MCF 10A (cell line): ENCODE measurements around the gene SLC5A2. TPM values are rescaled to one million over a fixed set of nuclear protein-coding genes. Genes with fewer than 3 reads are reported as not detected.

Experiments
- BruUV-seq: library from RNA; stranded (reverse); fragments of 400-500 nt; replicated peaks from 2 replicates; lab custom pipeline; 2021; lab: Mats Ljungman, UMichigan
- CTCF ChIA-PET: fragments of 300-600 bp; sonication (Branson Sonifier 250); formaldehyde crosslinking; extraction: SDS; loops from one replicate; lab custom pipeline; 2021; ENCODE audit warnings: antibody characterized with exemption, inconsistent platforms; lab: Yijun Ruan, JAX
- POLR2A ChIA-PET: fragments of 300-600, 350-650 bp; sonication (Branson Sonifier 250); formaldehyde crosslinking; extraction: SDS; loops from one replicate; lab custom pipeline; 2020; ENCODE audit warnings: antibody characterized with exemption, inconsistent platforms; lab: Yijun Ruan, JAX
- DNase-seq: peaks from one replicate; pipeline ENCODE4 v3.0.0-alpha.2; 2018; ENCODE audit not compliant: unreplicated experiment
- H3K27ac Mint-ChIP-seq: one replicate; pipeline ENCODE4 v1.8.0; 2022; ENCODE audit warnings: mild to moderate bottlenecking, low read depth, mixed read lengths; ENCODE audit not compliant: unreplicated experiment
- H3K27me3 Mint-ChIP-seq: one replicate; pipeline ENCODE4 v1.8.0; 2022; ENCODE audit warnings: mixed read lengths; ENCODE audit not compliant: insufficient read depth, unreplicated experiment
- H3K36me3 Mint-ChIP-seq: one replicate; pipeline ENCODE4 v1.8.0; 2022; ENCODE audit warnings: mild to moderate bottlenecking, moderate library complexity, mixed read lengths; ENCODE audit not compliant: insufficient read depth, unreplicated experiment
- H3K4me1 Mint-ChIP-seq: one replicate; pipeline ENCODE4 v1.8.0; 2022; ENCODE audit warnings: mixed read lengths; ENCODE audit not compliant: insufficient read depth, unreplicated experiment
- H3K4me3 Mint-ChIP-seq: one replicate; pipeline ENCODE4 v1.8.0; 2022; ENCODE audit warnings: mild to moderate bottlenecking, moderate library complexity, mixed read lengths; ENCODE audit not compliant: unreplicated experiment
- H3K9me3 Mint-ChIP-seq: one replicate; pipeline ENCODE4 v1.8.0; 2022; ENCODE audit warnings: mixed read lengths; ENCODE audit not compliant: unreplicated experiment
- intact Hi-C: fragments of 100-400 bp; cut with micrococcal nuclease; formaldehyde crosslinking; loops from 2 replicates; pipeline ENCODE4 v1.14.1; 2022
- total RNA-seq: library from RNA; stranded (reverse); gene quantifications from 2 replicates; pipeline ENCODE4 v1.2.3, GENCODE V29; 2022
- TF ChIP-seq, protein P1 (sequence below): fragments of 200-600 bp; IDR thresholded peaks from one replicate; pipeline ENCODE4 v1.8.0; 2022; ENCODE audit warnings: antibody characterized with exemption, mild to moderate bottlenecking; ENCODE audit not compliant: unreplicated experiment

Gene SLC5A2
- total RNA-seq, 1 experiment from 2014 or later = not detected

DNA sequence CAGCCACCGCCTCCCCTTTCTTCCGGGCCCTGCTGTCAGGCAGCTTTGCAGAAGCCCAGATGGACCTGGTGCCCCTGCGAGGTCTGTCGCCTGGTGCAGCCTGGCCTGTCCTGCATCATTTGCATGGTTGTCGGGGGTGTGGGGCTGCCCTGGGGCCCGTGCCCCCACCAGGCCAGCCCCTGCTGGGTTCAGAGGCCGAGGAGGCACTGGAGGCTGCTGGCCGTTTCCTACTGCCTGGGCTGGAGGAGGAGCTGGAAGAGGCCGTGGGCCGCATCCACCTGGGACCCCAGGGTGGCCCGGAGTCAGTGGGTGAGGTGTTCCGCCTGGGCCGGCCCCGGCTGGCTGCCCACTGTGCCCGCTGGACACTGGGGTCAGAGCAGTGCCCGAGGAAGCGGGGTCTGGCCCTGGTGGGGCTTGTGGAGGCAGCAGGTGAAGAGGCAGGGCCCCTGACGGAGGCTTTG, 16.5 kb upstream of the SLC5A2 start:
- ChIA-PET CTCF (no interaction called here), POLR2A (no interaction called here)
- Mint-ChIP-seq H3K27ac (peak overlapping the region; percentile 22), H3K4me3 (no peak overlapping the region), H3K27me3 (no peaks in the 10 kb centered on the region), H3K4me1 (peaks cover 6% of the 10 kb centered on the region), H3K36me3 (peaks cover 32% of the 10 kb centered on the region), H3K9me3 (no peaks in the 10 kb centered on the region)
- TF ChIP-seq, protein P1, sequence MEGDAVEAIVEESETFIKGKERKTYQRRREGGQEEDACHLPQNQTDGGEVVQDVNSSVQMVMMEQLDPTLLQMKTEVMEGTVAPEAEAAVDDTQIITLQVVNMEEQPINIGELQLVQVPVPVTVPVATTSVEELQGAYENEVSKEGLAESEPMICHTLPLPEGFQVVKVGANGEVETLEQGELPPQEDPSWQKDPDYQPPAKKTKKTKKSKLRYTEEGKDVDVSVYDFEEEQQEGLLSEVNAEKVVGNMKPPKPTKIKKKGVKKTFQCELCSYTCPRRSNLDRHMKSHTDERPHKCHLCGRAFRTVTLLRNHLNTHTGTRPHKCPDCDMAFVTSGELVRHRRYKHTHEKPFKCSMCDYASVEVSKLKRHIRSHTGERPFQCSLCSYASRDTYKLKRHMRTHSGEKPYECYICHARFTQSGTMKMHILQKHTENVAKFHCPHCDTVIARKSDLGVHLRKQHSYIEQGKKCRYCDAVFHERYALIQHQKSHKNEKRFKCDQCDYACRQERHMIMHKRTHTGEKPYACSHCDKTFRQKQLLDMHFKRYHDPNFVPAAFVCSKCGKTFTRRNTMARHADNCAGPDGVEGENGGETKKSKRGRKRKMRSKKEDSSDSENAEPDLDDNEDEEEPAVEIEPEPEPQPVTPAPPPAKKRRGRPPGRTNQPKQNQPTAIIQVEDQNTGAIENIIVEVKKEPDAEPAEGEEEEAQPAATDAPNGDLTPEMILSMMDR = no peak
- intact Hi-C loops = no loop called here
- DNase-seq = no peak
- no TSS peak for BruUV-seq

DNA sequence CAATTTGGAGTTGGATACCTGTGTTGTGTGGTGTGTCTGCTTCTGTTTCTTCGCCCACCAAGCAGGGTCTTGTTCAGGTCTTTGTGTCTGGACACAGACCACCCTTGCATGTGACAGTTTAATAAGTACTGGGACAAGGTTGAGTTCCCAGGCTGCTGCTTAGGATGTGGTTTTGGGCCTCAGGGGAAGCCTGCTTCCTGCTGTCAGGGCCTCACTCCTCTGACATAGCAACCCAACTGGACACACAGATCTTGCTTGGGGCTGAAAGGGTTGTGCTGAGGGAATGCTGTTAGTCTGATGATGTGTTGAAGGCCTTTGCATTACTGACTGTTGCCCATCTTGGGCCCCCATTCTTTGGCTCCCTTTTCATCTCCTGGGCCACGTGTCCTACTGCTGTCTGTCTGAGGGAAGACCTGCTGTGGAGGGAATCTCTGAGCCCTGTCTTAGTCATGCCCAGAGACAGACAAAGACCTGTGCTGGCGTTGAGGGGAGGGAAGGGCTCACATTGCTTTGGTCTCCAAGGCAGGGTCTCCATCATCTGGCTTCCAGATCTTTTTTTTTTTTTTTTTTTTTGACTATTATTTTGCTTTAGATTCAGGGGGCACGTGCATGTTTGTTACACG, 15.7 kb upstream of the SLC5A2 start:
- H3K27ac Mint-ChIP-seq = no peak overlapping the region
- CTCF ChIA-PET = no interaction called here

GRCh38 chr16:31467858-31468257, 15.1 kb upstream of the SLC5A2 start:
- peaks cover 16% of the 10 kb centered on the region for H3K4me1 Mint-ChIP-seq
- H3K27ac Mint-ChIP-seq = no peak overlapping the region
- POLR2A ChIA-PET = interaction anchor here (1.0 to 1.9 kb wide), 2 partner anchors 8 to 40 kb away, joined by 3 to 5 read pairs; partner anchors contain the start of gene RUSF1
- no peak overlapping the region for H3K4me3 Mint-ChIP-seq
- TF ChIP-seq, protein P1 = no peak
- DNase-seq = no peak
- no peaks in the 10 kb centered on the region for H3K9me3 Mint-ChIP-seq
- CTCF ChIA-PET = interaction anchor here (2.4 kb wide), 1 partner anchor 7 kb away, joined by 10 read pairs; no protein-coding TSS in a partner anchor
- BruUV-seq = no TSS peak
- intact Hi-C loops = no loop called here
- H3K27me3 Mint-ChIP-seq = no peaks in the 10 kb centered on the region
- H3K36me3 Mint-ChIP-seq = peaks cover 27% of the 10 kb centered on the region

More for the DNA sequence above, 15.7 kb upstream of the SLC5A2 start:
- H3K4me1 Mint-ChIP-seq = peaks cover 10% of the 10 kb centered on the region
- peaks cover 27% of the 10 kb centered on the region for H3K36me3 Mint-ChIP-seq
- no TSS peak for BruUV-seq
- H3K27me3 Mint-ChIP-seq = no peaks in the 10 kb centered on the region
- H3K9me3 Mint-ChIP-seq = no peaks in the 10 kb centered on the region
- no peak for DNase-seq
- POLR2A ChIA-PET = no interaction called here
- H3K4me3 Mint-ChIP-seq = no peak overlapping the region
- intact Hi-C loops = no loop called here
- TF ChIP-seq, protein P1 = no peak

- Mint-ChIP-seq H3K27ac (no peak overlapping the region), H3K4me1 (peaks cover 22% of the 10 kb centered on the region), H3K36me3 (peaks cover 7% of the 10 kb centered on the region), H3K4me3 (no peak overlapping the region), H3K27me3 (no peaks in the 10 kb centered on the region), H3K9me3 (no peaks in the 10 kb centered on the region)
- ChIA-PET CTCF (interaction anchor here (0.6 to 1.0 kb wide), 2 partner anchors 10 to 240 kb away, joined by 3 to 10 read pairs; no protein-coding TSS in a partner anchor), POLR2A (interaction anchor here (1.3 kb wide), 1 partner anchor 11 kb away, joined by 5 read pairs; the partner anchor contains the start of gene ARMC5)
- intact Hi-C loops = no loop called here
- TF ChIP-seq, protein P1 = no peak
- DNase-seq = no peak
- TSS peak; percentile 40 for BruUV-seq
These were observed 12.3 kb upstream of the SLC5A2 start for GRCh38 chr16:31470615-31471014.
